HG03280 (cell line): ENCODE measurements around the gene RTN1.

Experiments used
- ATAC-seq: cut with Tn5 transposase; IDR thresholded peaks from one replicate; pipeline ENCODE4 v1.9.1; 2021; ENCODE audit warnings: mild to moderate bottlenecking, moderate library complexity; ENCODE audit not compliant: unreplicated experiment

The RTN1 gene

DNA sequence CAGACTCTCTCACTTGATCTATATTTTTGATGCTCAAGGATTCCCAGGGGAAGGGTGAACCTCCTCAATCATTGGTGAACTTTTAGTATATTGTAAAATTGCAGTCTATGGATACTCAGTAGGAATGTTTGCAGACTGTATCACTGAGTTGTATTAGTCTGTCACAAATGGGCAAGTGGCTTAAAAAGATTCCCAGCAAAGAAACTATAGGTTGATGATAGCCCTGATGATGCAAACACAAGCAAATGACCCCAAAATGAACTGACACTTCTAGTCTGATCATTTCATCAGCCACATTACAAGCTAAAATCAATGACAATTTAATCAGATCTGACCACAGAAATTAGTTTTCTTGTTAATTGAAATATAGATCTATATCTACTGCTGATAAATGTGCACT is 59.5 kb downstream of the RTN1 start:
- no peak for ATAC-seq

DNA sequence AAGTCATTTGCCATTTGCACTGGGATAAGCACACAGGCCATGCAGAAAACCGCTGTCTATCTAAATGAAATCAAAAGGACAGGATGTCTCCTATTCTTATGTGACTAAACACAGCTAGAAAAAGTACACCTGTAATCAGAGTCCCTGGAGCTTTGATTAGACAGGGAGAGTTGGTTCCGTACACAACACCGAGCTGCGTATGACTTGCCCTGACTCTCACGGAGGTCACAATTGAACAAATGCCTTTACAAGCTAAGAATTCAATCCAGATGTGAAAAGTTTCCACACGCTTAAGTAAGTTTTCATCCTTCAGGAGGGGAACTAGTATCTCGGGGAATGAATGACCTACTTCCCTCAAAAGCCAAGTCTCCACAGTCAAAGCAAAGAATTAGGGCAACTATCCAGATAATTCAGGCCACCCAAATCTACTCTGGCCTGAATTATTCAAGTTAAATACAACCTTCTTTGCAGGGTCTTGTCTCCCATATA is 67.5 kb downstream of the RTN1 start:
- ATAC-seq: no peak

- no peak for ATAC-seq
Observed at GRCh38 chr14:59788176-59788575, 82.4 kb downstream of the RTN1 start.

- no peak for ATAC-seq
Observed at GRCh38 chr14:59787045-59787674, 83.4 kb downstream of the RTN1 start.

GRCh38 chr14:59785629-59786028 is 84.9 kb downstream of the RTN1 start:
- ATAC-seq: no peak

GRCh38 chr14:59782760-59783159 is 87.8 kb downstream of the RTN1 start:
- no peak for ATAC-seq

- no peak for ATAC-seq
Observed at GRCh38 chr14:59777006-59777579, 93.5 kb downstream of the RTN1 start.

DNA sequence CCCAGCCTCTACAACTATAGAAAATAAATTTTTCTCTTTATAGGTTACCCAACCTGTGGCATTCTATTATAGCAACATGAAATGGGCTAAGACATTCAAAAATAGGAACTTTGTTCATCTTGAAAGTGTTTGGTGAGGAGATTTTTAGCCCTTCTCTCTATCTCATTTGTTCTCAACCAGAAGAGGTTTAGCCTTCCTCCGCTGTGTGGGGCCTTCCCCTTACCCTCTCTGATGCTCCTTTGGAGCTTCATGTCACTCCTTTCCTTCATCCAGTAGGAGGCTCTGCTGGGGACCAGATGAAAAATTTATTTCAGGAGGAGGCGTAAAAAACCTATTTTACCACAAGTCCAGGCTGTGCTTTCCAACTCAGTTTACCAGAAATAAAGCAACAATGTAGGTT is 94.1 kb downstream of the RTN1 start:
- ATAC-seq: no peak

GRCh38 chr14:59772233-59772632 is 98.3 kb downstream of the RTN1 start:
- ATAC-seq: no peak

DNA sequence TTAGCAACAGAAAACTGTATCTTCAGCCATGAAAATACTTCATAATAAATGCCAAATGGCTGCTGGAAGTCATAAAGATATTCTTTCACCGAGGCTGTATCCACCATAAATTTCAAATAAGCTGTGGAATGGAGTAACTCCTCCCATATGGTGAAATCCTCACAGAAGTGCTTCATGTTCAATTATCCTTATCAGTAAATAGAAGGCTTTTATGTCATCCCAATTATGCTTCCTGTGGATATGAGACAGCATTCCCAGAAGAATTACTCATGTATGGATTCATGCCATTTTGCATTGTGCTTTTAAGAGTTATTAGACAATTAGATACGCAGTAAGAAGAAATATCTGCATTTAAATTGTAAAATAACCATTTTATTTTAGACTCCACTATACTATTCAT is 99.0 kb downstream of the RTN1 start:
- no peak for ATAC-seq

DNA sequence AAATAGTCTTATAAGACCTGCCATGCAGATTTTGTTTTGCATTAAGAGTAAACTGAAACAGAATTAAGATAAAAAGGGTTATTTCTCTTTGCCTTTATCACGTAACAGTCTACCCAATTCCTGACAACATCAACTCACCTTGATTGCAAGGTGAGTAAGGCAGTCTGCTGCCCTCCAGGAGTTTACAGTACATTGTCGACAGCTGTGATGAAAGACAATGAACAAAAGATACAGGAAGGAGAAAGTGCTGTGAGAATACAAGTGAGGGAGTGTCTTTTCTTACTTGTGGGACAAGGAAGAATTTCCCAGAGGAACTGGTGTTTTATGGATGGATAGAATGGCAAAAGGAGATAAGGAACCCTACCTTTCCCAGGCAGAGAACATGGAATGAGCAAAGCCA is 101.0 kb downstream of the RTN1 start:
- no peak for ATAC-seq

DNA sequence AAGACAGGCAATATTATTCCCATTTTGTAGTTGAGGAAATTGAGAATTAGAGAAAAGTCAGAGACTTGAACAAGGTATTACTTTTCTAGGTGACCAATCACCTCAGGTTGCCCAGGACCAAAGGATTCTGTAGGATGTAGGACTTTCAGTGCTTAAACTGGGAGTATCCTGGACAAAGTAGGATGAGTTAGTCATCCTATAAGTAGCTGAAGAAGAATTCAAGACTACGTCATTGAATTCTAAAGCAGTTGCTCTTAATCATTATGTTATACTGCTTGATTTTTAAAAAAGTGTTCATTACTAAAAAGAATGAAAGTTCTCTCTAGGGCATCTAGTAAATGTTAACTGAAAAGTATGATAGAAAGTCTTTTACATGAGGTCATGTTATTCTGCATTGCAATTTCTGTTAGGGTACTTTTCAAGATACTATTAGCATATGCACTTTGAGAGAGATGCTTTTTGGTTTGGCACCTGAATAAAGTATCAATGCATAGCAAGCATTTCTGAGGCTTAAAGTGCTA is 101.7 kb downstream of the RTN1 start:
- no peak for ATAC-seq

GRCh38 chr14:59761851-59762250 is 108.7 kb downstream of the RTN1 start:
- no peak for ATAC-seq

GRCh38 chr14:59755409-59756135 is 115.0 kb downstream of the RTN1 start:
- ATAC-seq: no peak

GRCh38 chr14:59754256-59754655 is 116.3 kb downstream of the RTN1 start:
- ATAC-seq: no peak

- ATAC-seq: no peak
Observed at GRCh38 chr14:59753512-59753911, 117.1 kb downstream of the RTN1 start.

DNA sequence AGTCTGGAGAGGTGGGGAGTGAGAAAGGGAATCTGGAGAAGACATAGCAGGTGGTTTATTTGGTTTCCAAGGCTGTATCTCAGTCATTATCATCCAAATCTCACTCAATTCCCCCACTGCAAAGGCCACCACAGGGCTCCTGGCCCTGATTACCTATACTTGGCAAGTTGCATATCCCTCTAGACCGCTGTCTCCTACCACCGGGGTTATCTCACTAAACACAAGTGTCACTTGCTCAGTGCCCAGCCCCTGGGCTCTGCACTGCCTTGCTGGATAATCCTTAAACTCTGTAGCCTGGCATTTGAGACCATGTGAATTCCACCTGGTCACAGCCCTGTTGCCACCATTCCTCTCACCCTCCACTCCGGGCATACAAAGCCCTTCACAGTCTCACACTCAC is 119.0 kb downstream of the RTN1 start:
- ATAC-seq: no peak

DNA sequence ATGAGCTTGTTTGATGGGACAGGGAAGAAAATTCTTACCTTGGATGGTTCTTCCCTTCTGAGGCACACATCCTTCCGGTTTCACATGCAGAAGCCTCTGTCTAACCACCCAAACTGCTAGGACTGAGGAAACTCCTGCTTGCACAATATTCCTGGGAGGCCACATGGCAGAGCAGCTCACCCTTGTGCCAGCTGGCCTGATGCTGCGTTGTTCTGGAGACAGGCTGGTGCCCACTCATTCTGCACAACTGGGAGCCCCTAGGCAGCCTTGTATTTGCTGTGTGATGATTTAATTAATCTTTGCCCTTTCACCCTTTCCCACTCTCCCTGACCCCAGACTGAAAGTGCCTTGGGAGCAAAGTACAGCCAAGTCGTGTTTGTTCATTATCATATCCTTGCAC is 130.8 kb downstream of the RTN1 start:
- ATAC-seq: no peak

- ATAC-seq: no peak
Observed at GRCh38 chr14:59728304-59728703, 142.3 kb downstream of the RTN1 start.

GRCh38 chr14:59727073-59727661 is 143.4 kb downstream of the RTN1 start:
- ATAC-seq: no peak

- no peak for ATAC-seq
Observed at GRCh38 chr14:59711080-59711479, 159.5 kb downstream of the RTN1 start.
